LNCAP (cell line): ENCODE data around the gene PRR36.

ENCODE experiments used
- CTCF ChIP-seq: fragments of 450-650 bp; IDR thresholded peaks from 2 replicates; pipeline ENCODE4 v1.5.1; 2017; ENCODE audit warnings: mild to moderate bottlenecking

The PRR36 gene

DNA sequence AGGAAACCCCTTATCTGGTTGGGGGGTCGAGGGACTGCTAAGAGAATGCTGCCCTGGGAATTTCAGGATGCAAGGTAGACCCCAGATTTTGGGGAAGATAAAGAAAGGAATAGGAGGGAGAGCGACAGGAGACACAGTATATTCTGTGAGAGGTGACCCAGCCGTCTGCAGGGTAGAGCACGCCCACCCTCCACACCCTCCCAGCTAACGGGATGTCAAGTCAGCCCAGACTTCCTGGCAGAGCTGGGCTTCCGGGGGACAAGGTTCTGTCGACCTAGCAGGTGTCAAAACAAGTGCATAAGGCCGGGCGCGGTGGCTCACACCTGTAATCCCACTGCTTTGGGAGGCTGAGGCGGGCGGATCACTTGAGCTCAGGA lies 695 bp upstream of the PRR36 start:
- no peak for TF ChIP-seq CTCF

DNA sequence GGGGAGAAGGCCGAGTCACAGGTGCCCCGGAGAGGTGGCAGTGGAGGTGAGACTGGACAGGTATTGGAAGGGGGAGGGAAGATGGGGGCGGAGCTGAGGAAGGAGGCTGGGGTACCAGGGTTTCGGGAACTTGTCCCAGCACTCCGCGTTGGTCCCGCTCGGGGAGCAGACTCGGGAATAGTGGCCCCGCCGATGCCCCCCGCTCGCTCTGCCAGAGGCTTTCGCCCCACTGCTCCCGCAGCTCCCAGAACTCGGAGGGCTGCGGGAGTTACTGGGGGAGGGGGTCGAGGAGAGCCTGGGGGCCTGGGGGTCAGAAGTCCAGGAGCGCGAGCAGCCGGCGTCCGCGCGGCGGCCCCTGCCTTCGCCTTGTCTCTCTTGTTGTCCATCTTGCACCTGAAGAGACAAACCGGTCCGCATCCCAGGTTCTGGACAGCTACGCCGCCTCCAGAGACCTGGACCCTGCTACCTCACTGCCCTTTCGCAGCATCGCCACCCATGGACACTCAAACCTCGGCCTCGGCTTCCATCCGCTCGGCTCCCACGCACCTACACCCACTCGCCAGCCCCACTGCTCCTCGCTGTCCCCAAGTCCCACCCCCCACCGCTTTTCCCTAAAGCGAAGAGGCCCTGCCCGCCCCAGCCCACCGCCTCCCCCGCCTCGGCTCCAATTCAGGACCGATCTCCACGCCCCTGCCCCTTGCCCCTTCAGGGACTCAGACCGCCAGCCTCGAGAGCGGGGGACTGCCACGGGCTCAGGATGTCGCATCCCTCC lies 700 bp downstream of the PRR36 start:
- no peak for TF ChIP-seq CTCF

DNA sequence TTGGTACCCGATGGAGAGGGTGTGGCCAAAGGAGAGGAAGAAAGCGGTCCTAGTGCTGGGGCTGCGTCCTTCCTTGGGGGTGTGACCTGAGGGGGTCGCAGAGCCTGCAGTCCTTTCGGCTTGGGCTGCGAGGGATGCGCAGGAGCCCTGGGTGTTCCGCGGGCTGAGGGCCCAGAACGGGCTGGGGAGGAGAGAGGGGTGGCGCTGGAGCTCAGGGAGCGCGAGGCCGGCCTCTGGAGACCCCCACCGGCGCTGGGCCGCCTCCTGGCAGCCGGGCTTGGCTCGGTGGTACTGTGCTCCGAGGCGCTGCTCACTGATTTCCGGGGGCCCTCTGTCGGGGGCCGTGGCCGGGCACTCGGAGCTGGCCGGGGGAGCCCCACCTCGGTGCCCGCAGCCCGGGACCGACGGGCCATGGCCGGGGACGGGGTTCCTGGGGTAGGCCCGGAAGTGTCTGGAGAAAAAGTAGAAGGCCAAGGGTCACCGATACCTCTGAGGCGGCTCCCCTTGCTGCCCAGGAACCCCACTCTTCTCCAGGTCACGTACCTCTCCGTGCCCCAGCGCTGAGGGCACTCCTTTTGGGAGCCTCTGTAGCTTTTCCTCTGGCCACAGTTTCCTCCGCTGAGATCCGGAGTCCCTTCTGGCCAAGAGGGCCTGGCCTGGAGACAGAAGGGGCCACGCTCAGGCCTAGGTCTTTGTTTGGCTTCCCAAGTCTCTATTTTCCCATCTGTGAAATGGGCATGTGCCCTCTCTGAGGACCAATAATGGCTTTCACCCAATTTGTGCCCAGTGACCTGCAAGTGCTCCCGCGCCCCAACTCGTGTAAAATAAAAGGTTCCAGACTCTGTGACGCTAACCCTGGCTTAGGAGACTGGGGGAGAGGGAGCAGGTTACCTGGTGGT lies 1.6 kb downstream of the PRR36 start:
- TF ChIP-seq CTCF = no peak

GRCh38 chr19:7871437-7872305 lies 2.5 kb downstream of the PRR36 start:
- TF ChIP-seq CTCF = no peak

DNA sequence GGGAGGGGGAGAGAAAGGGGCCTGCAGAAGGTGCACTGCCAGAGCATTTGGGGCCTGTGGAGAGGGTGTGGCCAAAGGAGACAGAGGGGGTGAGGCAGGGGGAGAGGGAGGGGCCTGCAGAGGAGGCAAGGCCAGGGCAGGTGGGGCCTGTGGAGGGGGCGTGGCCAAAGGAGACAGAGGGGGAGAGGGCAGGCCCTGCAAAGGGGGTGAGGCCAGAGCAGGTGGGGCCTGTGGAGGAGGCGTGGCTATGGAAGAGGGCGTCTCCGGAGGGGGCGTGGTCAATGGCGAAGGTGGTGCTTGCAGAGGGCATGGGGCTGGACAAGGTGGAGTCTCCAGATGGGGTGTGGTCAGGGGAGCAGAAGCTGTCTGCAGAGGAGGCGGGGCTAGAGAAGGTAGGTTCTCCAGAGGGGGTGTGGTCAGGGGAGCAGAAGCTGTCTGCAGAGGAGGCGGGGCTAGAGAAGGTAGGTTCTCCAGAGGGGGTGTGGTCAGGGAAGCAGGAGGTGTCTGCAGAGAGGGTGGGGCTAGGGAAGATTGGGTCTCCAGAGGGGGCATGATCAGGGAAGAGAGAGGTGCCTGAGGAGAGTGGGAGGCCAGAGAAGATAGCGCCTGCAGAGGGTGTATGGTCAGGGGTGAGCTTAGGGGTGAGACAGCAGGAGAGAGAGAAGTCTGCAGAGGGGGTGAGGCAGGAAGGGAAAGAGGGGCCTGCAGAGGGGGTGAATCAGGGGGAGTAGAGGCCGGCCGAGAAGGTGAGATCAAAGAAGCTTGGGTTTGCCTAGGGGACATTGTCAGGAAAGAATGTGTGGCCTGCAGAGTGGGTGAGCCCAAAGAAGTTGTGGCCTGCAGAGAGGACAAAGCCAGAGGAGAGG lies 3.4 kb downstream of the PRR36 start:
- TF ChIP-seq CTCF = no peak

GRCh38 chr19:7869910-7870511 lies 4.2 kb downstream of the PRR36 start:
- TF ChIP-seq CTCF = no peak
